Stimulated activated CD4-positive, alpha-beta T cell treated with anti-CD3 and anti-CD28 coated beads, Interleukin-15, amount 100 ng/mL, for 1 hour (primary cell): ENCODE measurements around the gene KRTCAP3.
"Not testable (repeated sequence)": the region's sequence is repeated elsewhere in the genome, so short reads cannot be mapped to it uniquely, and the experiment has no call there.

Experiments
- DNase-seq, 2 donors: peaks; one replicate each; pipeline ENCODE4 v3.0.0-alpha.2; 2020; ENCODE audit warnings: low read depth in 1 of 2, low spot score in 1 of 2

The KRTCAP3 gene, protein sequence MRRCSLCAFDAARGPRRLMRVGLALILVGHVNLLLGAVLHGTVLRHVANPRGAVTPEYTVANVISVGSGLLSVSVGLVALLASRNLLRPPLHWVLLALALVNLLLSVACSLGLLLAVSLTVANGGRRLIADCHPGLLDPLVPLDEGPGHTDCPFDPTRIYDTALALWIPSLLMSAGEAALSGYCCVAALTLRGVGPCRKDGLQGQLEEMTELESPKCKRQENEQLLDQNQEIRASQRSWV

DNA sequence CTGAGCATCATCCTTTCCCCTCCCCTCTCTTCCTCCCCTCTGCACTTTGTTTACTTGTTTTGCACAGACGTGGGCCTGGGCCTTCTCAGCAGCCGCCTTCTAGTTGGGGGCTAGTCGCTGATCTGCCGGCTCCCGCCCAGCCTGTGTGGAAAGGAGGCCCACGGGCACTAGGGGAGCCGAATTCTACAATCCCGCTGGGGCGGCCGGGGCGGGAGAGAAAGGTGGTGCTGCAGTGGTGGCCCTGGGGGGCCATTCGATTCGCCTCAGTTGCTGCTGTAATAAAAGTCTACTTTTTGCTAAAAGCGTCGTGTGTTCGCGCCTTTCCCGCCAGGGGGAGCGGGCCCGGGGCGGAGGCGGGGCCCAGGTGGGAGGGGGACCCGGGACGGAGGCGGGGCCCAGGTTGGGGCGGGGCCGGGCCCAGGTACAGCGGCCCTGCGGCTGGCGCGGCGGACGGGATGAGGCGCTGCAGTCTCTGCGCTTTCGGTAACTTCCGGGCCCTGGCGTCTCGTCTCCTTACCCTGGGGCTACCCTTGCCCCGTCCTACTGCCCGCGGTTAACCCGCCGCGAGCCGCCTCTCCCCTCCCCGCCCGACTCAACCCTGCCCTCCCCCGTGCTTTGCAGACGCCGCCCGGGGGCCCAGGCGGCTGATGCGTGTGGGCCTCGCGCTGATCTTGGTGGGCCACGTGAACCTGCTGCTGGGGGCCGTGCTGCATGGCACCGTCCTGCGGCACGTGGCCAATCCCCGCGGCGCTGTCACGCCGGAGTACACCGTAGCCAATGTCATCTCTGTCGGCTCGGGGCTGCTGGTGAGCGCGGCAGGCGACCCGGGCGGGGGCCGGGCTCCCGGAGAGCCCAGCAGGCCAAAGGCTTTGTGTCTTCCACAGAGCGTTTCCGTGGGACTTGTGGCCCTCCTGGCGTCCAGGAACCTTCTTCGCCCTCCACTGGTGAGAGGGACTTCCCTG, at the start of gene KRTCAP3:
TSS of gene KRTCAP3 (plus strand) at position 424 of the 962 bp plus-strand sequence. CDS start at position 456, 32 bp downstream.
- peak; percentile 23 to 40 for DNase-seq

DNA sequence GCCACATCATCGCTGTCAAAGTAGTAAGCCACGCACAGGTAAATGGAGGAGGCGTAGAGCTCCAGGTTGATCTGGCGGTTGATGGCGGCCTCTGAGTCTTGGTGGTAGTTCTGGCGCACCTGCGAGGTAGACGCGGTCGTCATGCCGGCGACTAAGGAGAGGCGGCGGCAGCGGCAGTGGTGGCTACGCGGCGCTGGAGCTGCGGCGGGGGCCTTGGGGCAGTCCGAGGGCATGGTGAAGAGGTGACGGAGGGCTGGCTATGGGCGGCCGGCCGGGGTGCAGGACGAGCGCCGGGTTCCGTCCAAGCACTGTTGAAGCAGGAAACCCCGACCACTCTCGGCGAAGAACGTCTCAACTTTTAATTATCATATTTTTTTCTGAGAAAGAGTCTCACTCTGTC, 49.0 kb upstream of the KRTCAP3 start:
- DNase-seq = no peak

DNA sequence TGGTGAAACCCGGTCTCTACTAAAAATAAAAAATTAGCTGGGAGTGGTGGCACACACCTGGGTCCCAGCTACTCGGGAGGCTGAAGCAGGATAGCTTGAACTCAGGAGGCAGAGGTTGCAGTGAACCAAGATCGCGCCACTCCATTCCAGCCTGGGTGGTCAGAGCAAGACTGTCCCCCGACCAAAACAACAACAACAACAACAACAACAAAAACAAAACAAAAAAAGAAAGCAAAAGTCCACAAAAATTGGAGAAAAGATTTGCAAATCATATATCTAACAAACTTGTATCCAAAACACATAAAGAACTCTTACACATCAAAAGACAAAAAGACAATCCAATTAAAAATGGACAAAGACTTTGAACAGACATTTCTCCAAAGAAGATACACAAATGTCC, 43.2 kb upstream of the KRTCAP3 start:
- no peak for DNase-seq

DNA sequence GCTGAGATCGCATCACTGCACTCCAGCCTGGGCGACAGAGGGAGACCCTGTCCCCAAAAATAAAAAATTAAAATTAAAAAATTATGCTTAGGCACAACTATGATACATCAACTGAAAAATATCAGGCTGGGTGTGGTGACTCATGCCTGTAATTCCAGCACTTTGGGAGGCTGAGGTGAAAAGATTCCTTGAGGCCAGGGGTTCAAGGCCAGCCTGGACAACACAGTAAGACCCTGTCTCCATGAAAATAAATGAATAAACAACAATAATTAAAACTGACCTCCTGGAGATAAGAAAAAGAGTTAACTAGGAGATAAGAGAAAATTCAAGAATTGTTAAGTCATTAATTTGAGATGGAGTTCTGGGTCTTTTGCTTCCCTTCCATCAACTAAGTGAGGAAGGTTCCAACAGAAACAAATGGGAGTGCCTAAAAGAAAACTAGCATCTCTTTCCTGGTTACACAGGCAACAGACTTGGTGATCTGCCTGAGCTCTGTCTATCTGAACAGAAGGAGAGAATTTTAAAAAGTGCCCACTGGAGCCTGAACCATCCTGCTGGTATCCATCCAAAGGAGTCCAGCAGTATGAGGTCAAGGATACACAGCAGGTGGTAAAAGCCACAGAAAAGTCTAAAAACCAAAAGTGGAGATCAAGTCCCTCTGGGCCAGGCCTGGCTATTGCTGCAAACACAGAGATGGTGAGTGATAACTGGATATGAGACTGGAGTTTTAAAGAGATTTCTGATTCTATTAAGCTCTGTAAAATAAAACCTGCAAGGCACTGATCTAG, 41.6 kb upstream of the KRTCAP3 start:
- DNase-seq = no peak

DNA sequence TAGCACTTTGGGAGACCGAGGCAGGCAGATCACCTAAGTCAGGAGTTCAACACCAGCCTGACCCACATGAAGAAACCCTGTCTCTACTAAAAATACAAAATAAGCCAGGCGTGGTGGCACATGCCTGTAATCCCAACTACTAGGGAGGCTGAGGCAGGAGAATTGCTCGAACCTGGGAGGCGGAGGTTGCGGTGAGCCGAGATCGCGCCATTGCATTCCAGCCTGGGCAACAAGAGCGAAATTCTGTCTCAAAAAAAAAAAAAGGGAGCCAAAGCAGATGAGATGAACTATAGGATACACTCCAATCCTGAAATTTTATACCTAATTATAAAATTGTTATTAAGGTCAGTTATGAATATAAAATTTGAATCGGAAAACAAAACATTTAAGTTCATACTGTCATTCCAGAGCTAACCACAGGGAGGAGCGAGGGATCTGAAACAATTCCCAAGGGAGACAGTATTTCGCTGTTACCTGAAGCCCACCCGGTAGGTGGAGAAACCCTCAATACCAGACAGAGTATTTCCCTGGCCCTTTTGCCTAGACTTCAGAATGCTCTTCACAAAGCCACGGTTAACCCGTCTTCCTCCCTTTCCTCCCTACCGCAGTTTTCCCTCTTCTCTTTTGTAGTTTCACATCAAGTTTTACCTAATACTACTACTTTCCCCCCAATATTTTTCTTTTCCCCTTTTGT, 34.2 kb upstream of the KRTCAP3 start:
- no peak for DNase-seq

DNA sequence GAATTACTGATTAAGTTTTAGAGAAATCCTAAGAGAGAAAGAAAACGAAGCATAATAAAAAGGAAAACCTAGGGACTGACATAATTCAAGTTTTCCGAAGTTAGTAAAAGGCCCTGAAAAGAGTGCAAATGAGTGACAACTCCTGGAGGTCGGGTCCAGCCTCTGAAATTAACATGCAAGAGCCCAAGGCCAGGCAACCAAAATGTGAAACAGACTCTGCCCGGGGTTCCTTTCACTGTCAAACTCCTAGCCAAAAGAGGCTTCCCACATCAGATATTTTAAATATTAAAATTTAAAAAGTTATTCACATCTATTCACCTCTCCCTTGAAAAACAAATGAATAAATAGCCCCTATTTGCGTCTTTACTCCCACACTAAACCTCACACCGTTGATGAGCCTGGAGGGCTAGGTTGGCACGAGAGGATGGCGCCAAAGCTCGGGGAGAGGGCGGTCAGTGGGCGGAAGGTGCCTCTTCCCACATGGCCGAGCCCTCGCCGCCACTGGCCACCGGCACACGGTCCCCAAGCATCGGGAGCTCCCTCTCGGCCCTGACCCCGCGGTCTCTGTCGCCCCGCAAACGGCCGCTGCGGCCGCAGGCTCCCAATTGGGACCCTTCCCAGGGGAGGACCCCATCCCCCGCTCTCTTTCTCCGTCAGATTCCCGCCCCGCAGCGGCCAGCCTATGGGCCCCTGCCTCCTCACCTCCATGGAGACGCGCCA, 33.4 kb upstream of the KRTCAP3 start:
- DNase-seq = no peak

DNA sequence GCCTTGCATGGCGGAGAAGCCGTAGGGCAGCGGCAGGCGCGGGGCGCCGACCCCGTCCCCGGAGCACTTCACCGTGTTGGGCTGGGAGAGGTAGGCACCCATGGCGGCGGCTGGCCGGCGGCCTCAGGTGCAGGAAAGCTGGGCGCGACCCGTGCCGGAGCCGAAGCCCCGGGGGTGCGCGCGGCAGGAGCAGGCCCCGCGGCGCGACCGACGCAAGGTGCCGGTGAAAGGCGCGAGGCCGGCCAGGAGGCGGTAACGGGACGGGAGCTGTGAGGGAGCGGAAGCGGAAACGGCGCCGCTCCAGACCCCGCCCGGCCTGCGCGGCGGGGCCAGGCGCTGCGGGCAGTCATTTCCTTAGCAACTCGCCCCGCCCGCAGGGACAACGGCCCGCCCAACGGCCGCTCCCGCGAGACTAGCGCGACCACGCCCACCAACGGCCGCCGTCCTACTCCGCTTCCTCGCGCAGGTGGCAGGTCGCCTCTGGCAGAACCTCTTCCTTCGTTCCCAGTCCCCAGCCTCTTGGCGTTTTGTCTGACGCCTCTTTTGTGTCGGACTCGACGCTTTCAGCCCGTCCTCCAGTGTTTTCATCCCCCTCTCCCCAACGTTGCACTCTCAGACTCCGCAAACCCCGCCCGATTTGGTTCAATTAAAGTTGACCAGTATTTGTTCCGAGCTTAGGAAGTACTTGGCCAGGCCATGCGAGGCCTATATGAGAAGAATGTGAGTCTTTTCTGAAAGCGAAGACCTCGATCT, 32.7 kb upstream of the KRTCAP3 start, which contains the start of gene PPM1G:
TSS of gene PPM1G (minus strand) at position 271 of the 753 bp plus-strand sequence. CDS start at position 102, 169 bp downstream.
- peak; percentile 93 to 97 for DNase-seq

DNA sequence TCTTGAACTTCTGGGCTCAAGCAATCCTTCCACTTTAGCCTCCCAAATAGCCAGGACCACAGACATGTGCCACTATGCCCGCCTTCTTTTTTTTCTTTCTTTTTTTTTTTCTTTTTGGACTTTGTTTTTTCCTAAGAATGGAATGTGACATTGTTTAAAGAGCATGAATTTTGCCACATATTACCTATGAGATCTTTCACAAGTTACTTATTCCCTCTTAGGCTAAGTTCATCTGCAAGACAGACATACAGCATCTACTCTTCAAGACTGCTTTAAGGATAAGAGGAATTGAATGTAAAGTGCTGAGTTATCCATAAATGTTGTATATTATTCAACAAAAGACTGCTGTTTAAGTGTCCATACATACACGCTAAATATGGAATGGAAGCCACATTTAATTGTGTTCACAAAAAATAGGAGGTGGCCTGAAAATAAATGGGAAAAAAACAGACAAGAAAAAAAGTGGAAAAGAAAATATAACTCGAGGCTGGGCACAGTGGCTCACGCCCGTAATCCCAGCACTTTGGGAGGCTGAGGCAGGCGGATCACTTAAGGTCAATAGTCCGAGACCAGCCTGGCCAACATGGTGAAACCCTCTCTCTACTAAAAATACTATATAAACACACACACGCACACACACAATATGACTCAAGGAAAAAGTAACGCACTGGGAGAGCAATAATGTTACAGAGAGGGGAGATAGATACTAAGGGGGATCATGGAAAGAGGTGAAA, 29.6 kb upstream of the KRTCAP3 start:
- DNase-seq = no peak

DNA sequence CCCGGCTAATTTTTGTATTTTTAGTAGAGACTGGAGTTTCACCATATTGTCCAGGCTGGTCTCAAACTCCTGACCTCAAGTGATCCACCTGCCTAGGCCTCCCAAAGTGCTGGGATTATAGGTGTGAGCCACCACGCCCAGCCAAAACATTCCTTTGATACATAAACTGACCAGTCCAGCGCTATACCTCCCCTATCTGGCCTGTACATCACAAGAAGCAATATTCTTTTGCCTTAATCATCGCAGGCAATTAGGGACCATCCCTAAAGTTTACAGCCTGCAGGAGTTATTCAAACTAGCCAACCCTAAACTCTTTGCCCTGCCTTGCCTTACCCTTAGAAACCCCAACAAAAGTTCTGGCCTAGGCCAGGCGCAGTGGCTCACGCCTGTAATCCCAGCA, 26.0 kb upstream of the KRTCAP3 start:
- DNase-seq = no peak

DNA sequence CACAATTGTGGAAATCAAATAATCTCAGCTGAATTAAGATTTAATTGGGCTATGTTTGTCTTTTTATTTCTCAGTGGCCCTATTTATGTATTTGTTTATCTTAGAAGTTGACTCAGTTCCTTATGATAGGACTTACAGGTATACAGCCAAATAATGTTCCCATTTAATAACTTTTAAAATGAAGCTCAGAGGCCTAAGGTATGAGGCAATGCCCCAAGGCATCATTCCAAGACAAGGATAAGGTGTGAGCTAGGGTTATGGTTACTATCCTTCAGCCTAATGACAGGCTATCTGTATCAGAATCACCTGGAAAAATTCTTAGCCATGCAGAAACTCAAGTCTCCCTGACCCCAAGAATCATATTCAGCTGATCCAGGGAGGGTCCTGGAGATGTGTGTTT, 21.2 kb upstream of the KRTCAP3 start:
- no peak for DNase-seq

DNA sequence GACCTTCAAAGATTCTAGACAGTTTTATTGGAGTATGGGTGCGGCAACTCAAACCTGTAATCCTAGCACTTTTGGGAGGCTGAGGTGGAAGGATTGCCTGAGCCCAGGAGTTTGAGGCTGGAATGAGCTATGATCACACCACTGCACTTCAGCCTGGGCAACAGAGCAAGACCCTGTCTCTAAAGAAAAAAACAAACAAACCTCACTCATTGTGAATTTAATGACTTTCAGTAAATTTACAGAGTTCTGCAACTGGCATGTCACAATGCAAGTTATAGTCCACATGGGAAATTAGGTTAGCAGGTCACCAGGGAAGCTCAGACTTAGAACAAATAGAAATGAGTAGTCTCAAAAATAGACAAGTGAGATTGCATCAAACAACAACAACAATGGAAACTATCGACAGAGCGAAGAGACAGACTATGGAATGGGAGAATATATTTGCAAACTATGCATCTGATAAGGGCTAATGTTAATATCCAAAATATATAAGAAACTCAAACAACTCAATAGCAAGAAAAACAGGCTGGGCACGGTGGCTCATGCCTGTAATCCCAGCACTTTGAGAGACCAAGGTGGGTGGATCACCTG, 20.4 kb upstream of the KRTCAP3 start:
- DNase-seq = no peak

DNA sequence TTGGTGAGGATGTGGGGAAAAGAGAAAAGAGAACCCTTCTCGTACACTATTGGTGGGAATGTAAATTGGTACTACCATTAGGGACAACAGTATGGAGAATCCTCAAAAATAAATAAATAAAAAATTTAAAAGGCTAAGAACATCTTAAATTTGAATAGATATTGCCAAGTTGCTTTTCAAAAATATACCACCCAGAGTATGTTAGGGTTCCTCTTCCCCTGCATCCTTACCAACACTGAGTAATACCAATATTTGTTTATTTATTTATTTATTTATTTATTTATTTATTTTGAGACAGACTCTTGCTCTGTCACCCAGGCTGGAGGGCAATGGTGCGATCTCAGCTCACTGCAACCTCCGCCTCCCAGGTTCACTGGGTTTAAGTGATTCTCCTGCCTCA, 19.2 kb upstream of the KRTCAP3 start:
- no peak for DNase-seq

DNA sequence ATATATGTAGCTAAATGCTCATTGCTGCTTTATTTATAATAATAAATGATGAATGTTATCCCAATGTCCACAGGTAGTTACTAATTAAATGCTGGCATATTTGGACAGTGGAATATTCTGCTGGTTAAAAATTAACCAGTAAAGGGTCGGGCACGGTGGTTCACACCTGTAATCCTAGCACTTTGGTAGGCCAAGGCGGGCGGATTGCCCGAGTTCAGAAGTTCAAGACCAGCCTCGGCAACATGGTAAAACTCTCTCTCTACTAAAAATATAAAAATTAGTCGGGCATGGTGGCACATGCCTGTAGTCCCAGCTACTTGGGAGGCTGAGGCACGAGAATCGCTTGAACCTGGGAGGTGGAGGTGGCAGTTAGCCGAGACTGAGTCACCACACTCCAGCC, 17.1 kb upstream of the KRTCAP3 start:
- not testable (repeated sequence) for DNase-seq

DNA sequence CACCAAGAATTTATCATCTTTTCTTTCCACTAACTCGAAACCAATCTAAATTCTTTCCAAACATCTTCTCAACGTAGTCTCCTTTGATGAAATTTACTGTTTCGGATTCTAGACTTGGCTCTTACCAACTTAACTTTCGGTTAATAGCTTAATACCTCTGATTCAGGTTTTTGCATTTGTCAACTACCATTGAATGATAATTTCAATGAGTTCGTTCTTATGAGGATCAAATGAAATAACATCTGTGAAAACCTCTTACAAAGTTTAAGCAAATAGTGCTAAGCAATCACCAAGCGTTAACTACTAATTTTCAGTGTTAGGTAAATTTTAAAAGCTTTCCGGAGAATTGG, 14.3 kb upstream of the KRTCAP3 start:
- no peak for DNase-seq

DNA sequence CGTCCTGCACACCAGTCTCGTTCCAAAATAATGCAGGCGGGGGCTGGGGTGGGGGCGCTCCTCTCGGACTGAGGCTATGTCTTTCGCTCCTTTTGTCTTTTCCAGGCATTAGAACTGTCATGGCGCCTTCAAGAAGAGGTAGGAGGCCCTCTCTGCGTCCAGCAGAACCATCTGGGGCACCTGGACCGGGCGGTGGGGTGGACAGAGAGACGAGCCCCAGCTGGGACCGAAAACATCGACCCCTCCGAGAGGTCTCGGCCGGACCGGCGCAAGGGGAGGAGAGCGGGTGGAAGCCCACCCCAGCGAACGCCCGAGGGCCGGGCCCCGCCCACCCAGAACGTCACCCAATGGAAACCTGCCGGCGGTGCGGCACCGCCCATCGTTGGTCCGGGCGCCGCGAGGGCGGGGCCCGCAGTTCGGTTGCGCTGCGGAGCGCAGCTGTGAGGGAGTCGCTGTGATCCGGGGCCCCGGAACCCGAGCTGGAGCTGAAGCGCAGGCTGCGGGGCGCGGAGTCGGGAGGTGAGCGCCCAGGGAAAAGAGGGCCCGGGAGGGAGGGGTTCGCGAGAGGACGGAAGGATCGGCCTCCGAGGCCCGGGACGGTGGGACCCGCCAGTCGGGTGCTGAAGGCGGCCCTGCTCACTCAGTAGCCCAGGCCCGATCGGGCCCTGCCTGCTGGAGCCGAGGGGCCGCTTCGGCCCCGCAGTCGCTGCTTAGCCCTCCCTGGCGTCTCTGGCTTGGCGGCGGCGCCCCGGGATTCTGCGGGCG, 13.8 kb upstream of the KRTCAP3 start, which contains the start of gene NRBP1:
TSS of gene NRBP1 (plus strand) at position 419 of the 765 bp plus-strand sequence. CDS start 4,643 bp downstream, outside the sequence.
- DNase-seq = peak; percentile 84 to 88

DNA sequence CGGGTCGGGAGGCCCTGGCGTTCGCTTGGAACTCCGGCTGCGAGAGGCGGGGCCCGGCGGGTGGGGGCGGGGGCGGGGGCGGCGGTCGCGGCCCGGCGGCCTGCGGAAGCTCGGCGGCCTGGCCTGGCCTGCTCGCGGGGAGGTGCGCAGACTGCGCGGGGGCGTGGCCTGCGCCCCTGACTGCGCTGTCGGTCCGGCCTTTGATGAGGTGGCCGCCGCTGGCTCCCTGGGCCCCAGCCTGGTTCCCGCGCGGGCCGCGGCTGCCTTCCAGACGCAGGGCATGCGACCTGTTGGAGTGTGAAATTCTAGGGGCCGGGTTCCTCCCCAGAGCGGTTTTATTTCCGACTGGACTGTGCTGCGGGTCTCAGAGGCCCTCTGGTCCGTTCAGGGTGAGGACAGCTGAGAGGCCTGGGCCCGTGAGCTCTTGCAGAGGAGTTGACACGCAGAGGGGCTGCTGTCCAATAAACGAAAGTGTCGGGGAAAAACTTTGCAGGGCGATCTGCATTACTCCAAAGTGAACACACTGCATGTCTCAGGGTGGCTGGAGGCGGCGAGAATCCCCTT, 13.1 kb upstream of the KRTCAP3 start:
- DNase-seq = peak; percentile 37 to 46

DNA sequence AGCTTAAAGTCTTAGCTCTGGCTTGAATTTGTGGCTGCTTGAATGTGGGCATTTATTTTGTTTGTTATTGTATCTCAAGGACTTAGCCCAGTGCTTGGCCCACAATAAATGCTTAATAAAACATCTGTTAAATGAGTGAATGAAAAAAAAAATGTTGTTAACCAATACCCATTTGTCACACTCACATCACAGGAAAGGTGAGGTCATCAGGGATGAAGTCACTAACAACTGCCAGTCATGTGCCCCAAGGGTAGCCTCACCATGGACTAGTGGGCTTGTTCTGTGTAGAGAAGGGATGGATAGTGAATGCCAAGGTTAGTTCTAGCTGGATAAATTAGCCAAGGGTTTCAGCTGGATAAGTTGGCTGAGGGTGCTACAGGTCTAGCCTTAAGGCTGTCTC, 10.8 kb upstream of the KRTCAP3 start:
- no peak for DNase-seq
